RKO (cell line): ENCODE results near the gene PGC.

Experiments used
- DNase-seq: peaks from one replicate; pipeline ENCODE4 v3.0.0-alpha.2; 2016; ENCODE audit warnings: low spot score

The PGC gene

GRCh38 chr6:41775293-41775882 is 28.2 kb upstream of the PGC start:
- no peak for DNase-seq

DNA sequence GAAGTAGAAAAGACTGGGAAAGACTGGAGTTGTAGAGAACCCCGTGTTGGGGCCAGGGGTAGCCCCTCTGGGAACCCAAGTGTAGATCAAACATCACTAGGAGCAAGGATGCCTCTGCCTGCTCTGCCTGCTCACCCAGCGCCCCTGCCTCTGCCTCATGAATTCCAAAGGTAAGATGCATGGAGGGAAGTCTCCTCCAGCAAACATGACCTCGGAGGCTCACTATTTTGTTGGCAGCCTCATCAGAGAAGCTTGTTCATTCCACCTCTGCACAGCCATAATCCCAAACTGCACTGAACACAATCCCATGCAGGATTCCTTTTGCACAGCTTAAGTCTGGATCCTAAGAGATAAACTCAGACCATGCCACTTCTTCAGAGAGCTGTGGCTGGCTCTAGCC is 27.6 kb upstream of the PGC start:
- DNase-seq, result no peak

GRCh38 chr6:41771058-41771983 is 24.1 kb upstream of the PGC start:
- DNase-seq, result no peak

DNA sequence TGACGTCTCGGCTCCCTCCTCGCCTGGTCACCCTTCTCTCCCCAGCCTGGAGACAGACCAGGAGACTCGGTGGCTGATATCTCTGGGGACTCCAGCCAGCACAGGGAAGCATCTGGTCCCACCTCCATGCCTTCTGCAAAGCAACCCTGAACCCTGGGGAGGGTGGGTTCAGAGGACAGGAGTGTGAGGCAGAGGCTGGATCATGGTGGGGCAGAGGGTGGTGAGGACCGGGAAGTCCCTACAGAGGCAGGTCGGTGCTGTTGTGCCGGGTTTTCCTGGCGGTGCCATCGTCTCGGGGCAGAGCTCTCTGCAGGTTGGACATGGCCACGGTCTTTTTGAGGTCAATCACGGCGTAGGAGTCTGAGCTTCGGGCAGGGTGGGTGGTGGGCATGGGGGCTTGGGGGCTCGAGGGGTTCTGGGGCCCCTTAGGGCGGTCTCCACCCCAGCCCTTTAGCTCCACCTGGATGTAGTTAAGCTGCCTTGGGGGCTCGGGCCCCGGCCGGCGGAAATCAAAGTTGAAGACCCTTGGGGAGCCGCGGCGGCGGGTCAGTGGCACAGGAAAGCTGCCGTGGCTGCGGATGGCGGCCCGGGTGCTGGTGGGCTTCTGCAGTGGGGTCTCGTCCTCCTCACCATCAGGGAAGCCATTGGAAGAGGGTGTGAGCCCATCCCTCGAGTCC is 23.3 kb upstream of the PGC start:
- DNase-seq, result no peak

GRCh38 chr6:41769376-41769775 is 22.2 kb upstream of the PGC start:
- no peak for DNase-seq

DNA sequence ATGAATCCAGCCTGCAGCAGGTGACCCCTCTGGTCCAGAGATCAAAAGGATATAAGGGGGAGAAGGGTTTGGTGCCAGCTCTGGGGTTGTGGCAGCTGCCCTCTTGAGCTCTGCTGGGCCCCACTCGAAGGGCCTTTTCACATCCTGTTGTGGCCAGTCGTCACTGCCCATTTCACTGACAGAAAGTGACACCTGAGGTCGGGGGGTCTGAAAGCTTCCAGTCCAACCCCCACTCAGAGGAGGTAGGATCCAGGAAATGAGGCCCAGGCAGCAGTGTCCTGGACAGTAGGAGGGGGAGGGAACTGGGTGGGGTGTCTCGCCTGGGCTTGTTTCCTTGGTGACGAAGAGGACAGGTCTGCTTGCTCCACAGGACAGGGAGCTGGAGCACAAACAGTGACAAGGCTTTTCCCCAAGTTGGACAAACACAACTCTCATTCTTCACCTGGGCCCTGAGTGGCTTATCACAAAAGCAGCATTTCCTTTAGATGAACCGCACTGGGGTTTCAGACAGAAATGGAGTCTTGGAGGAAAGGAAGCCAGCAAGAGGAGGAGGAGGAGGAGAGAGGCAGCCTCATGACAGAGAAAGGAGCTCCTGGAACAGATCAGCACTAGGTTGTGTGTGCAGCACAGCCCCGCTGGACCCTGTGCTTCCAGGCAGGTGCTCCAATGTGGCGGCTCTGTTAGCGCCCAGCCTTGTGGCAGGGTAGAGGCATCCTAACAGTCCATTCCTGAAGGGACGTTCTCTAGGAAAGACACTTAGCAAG is 21.5 kb upstream of the PGC start:
- DNase-seq, result no peak

GRCh38 chr6:41767112-41767833 is 20.1 kb upstream of the PGC start:
- DNase-seq, result no peak

DNA sequence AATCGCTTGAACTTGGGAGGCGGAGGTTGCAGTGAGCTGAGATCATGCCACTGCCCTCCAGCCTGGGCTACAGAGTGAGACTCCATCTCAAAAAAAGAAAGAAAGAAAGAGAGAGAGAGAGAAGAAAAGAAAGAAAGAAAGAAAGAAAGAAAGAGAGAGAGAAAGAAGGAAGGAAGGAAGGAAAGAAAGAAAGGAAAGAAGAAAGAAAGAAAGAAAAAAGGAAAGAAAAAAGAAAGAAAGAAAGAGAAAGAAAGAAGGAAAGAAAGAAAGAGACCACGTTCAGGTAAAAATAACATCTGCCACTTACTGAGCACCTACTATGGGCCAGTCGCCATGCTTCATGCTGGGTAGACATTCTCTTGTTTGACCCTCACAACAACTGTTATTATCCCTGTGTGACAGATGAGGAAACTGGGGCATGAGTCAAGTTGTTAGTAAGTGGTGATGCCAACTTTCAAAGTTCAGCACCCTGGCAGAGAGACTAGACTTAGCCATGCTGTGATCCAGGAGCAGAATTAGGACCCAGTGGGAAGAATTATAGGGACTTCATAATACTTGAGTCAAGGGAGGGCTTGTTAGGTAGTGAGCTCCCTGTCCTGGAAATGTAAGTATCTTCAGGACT is 19.0 kb upstream of the PGC start:
- peak; percentile 42 for DNase-seq

GRCh38 chr6:41763470-41763869 is 16.3 kb upstream of the PGC start:
- DNase-seq, result no peak

DNA sequence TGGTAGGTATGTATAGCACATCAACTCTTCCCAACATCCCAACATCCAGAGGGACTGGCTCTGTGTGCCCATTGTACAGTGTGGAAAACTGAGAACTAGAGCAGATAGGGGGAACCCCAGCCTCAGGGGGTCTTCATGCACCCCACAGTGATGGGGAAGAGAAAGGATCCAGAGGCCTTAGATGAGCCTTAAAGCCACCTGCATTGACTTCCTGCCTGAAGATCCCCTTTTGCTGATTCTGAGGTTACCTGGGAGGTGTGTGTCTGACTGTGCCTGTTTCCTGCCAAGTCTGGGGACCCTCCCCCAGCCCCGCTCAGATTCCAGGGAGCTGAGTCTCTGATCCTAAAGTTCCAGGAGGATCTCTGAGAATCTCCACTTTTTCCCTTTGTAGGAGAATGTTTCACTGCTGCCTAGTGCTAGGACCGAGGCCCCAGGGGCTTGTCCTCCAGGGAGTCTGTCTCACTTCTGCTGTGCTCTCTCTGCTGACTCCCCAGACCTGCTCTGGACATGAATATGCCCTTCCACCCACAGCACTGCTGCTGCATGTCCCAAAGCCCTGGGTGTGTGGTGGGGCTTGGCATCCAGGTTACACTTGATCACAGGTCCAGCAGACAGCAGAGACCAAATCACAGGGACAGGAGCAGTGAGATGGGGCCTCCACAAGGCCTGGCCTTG is 12.8 kb upstream of the PGC start:
- no peak for DNase-seq

DNA sequence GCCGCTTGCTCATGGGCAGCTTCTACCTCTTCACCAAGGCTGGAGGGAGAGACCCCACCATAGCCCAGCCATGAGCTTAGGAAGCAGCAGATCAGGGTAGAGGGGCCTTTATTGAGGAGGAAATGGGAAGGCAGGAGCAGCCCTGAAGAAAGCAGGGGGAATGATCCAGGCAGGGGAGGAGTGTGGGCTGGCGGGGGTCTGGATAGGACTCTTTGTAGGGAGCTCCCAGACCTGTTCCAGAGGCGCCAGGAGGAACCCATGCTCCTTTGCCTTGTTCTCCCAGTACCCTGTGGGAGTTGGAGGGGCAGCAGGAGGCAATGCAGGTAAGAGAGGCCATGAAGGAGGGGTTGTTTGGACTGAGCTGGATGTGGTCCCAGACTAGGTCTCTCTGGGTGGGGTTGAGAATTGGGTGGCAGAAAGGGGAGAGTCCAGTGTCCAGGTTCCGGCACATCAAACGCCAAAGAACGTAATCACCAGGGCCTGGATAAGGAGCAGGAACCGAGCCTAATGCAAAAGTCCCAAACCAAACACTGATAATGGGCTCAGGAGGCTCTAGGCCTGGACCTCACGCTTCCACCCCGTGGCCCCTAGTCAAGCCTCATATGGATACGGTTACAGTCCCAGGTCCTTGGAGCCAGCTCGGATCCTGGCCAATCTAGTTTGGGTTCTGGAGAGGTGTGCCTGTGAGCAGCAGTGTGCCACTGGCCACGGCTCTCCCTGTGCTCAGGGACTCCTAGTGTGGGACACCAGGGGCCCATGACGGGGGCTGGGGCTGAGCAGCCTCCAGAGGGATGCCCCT is 12.1 kb upstream of the PGC start:
- no peak for DNase-seq

- no peak for DNase-seq
These were observed 11.4 kb upstream of the PGC start for GRCh38 chr6:41758641-41759035.

GRCh38 chr6:41757931-41758640 is 10.9 kb upstream of the PGC start:
- no peak for DNase-seq

DNA sequence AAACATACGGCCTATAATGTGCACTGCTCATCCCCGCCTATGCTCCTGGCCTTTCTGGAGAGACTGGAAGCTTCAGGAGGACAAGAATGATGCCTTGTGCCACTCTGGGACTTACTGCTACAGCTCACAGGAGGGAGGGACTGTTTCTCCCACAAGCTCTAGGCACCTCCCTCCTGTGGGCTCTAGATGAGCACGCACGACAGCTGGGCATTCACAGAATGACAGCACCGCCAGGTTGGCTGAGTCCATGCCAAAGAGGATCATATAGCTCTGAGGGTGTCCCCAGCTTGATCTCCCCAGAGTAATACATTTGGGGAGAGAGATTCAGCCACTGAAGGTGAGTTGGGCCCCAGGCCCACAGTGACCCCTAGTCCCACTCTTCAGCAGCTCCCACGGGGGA is 10.1 kb upstream of the PGC start:
- no peak for DNase-seq

GRCh38 chr6:41756354-41756753 is 9.2 kb upstream of the PGC start:
- DNase-seq, result no peak

- DNase-seq, result no peak
These were observed 8.7 kb upstream of the PGC start for GRCh38 chr6:41755895-41756294.

DNA sequence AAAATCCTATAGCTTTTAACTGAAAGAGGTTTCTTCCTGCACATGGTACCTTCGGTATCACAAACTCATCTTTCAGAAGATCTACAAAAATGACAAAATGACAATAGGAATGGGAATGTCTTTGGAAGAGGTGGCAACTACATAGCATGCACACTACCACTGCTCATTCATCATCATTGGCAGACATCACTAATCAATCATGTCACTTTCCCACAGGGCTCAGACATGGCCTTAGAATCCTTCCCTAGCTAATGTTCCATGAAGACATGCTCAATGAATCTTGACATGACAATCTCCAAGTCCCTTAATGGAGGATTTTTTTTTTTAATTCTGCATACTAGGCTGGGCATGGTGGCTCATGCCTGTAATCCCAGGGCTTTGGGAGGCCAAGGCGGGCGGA is 3.2 kb upstream of the PGC start:
- no peak for DNase-seq

DNA sequence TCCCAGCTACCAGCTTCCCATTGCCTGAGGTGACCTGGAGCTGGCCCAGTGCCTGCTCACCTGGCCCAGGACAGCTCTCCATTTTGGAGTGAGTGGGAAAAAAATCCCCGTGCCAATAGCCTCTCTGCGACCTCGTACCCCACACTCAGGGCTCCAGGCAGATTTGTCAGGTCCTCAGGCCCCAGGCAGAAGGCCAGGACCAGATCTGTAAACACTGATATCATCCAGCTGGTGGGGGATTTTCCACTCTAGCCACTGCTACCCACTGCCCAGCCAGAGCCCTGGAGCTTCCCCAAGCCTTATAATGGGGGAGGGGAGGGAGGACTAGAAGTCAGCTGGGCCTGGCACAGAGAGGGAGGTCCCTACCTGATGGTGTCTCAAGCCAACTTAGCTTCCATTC is 1.3 kb upstream of the PGC start:
- no peak for DNase-seq

- DNase-seq, result no peak
These were observed 893 bp upstream of the PGC start for GRCh38 chr6:41748102-41748477.
